Right renal cortex interstitium (tissue), 3 donors: ENCODE results near the gene RABGGTA. TPM values are rescaled to one million over a fixed set of nuclear protein-coding genes. Genes with fewer than 3 reads are reported as not detected.
"Not testable (repeated sequence)": the region's sequence is repeated elsewhere in the genome, so short reads cannot be mapped to it uniquely, and the experiment has no call there.

Source experiments
- DNase-seq, 3 donors: peaks; one replicate each; pipeline ENCODE4 v3.0.0-alpha.2; 2013; ENCODE audit warnings: low read depth in 3 of 3, low spot score in 2 of 3
- polyA plus RNA-seq, 3 donors: library from polyadenylated mRNA; unstranded; fragments of 120-200 nt; gene quantifications; one replicate each; pipeline ENCODE4 v1.2.1, GENCODE V29; 2013; ENCODE audit not compliant: insufficient read length in 3 of 3

RABGGTA gene
- polyA plus RNA-seq, 3 donors, result 18.2 to 19.0 (median 18.5) TPM

DNA sequence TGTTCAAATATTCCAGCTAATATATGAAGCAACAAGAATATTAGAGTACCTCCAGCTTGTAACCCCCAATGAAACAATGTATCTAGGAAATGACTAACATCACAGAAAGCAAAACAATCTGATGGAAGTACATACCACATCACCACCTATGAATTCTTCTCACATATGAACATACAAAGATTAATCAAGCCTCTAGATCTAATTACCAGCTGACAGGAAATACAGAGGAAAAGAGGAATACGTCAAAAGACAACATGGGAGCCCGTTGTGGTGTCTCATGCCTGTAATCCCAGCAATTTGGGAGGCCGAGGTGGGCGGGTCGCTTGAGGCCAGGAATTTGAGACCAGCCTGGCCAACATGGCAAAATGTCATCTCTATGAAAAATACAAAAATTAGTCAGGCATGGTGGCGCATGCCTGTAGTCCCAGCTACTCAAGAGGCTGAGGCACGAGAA lies 46.8 kb downstream of the RABGGTA start:
- no peak for DNase-seq

DNA sequence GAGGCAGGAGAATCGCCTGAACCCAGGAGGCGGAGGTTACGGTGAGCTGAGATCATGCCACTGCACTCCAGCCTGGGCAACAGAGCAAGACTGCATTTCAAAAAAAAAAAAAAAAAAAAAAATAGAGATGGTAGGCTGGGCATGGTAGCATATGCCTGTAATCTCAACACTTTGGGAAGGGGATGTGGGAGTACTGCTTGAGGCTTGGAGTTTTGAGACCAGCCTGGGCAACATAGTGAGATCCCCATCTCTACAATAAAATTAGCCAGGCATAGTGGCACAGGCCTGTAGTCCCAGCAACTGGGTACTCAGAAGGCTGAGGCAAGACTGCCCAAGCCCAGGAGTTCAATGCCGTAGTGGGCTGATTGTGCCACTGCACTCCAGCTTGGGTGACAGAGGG lies 48.4 kb downstream of the RABGGTA start:
- not testable (repeated sequence) for DNase-seq

DNA sequence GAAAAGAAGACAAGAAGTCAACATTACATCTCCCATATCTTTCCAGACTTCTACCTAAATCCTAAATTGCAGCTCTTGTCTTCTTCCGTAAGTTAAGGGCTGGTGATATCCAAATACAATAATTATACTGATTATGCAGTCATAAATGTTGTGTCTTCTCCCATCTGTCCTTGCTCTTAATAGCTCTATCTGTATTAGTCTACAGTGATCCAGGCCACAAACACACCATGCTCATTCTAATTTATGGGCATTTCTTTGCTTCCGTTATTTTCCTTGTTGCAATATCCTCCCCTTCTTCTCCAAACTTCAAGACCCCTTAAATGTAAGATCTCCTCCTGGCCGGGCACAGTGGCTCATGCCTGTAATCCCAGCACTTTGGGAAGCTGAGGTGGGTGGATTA lies 51.9 kb downstream of the RABGGTA start:
- DNase-seq, result no peak

DNA sequence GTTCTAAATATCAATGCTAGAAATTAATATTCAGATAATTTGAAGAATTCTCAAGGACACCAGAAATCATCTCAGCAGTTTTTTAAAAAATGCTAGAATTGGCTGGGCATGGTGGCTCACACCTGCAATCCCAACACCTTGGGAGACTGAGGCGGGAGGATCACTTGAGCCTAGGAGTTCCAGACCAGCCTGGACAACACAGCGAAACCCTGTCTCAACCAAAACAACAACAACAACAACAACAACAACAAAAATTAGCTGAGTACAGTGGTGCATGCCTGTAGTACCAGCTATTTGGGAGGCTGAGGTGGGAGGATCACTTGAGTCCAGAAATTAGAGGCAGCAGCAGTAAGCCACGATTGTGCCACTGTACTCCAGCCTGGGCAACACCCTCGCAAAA lies 52.3 kb downstream of the RABGGTA start:
- DNase-seq, result no peak

DNA sequence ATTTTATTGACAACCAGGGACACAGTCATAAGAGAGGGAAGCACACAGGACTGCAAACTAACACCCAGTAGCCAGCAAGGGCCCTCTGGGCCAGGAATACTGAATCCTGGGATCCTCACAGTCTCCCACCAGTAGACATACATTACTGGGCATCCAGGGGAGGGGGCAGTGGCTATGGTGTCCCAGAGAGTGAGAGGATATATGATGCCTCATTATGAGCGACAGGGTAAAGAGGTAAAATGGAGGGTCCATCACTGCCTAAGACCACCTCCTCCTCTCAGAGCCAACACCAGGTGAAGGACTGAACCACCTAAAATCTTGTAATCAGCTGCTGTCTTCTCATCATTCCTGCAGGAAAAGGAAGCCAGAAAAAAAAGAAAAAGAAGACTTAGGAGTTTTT lies 54.5 kb downstream of the RABGGTA start:
- DNase-seq, result not testable (repeated sequence)

DNA sequence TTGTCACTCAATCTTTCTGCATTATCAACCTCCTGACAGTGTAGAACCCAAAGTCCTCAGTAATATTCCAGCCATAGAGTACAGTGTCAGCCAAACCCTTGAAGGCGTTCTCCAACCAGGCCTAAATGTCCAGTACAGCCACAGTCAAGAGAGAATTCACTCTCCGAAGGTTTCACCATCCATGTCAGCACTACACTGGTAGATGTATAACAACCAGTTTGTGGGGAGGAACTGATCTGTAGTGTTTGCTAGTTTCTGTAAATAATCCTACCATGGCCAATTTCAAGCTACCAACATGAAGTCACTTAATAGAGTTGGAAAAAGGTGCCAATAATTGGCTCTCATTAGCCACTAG lies 55.1 kb downstream of the RABGGTA start:
- DNase-seq, result no peak

Other genes with a start within 250 kb of the RABGGTA start
- 1 to 10 TPM; 1.0 to 2.0 (median 1.4) TPM for gene CARMIL3, start 219.6 kb downstream of the RABGGTA start, polyA plus RNA-seq
- gene CPNE6, start 200.0 kb downstream of the RABGGTA start, polyA plus RNA-seq, result not detected
- 10 to 100 TPM; 25.5 to 32.6 (median 27.3) TPM for gene PCK2, start 177.3 kb downstream of the RABGGTA start, polyA plus RNA-seq
- gene DCAF11, start 156.8 kb downstream of the RABGGTA start, polyA plus RNA-seq, result 10 to 100 TPM; 75.4 to 83.3 (median 77.3) TPM
- gene NRL, start 156.6 kb downstream of the RABGGTA start, polyA plus RNA-seq, result 1 to 10 TPM; 1.8 to 3.7 (median 2.9) TPM
- under 1 TPM; 0.68 to 0.86 (median 0.79) TPM for gene FITM1, start 140.9 kb downstream of the RABGGTA start, polyA plus RNA-seq
- gene PSME1, start 135.4 kb downstream of the RABGGTA start, polyA plus RNA-seq, result 100 to 1,000 TPM; 216 to 231 (median 224) TPM
- gene EMC9, start 130.0 kb downstream of the RABGGTA start, polyA plus RNA-seq, result 10 to 100 TPM; 11.9 to 20.1 (median 15.3) TPM
- gene PSME2, start 125.0 kb downstream of the RABGGTA start, polyA plus RNA-seq, result 100 to 1,000 TPM; 165 to 179 (median 171) TPM
- gene RNF31, start 124.1 kb downstream of the RABGGTA start, polyA plus RNA-seq, result 10 to 100 TPM; 41.5 to 46.9 (median 43.4) TPM
- 10 to 100 TPM; 56.8 to 60.1 (median 57.5) TPM for gene IRF9, start 110.3 kb downstream of the RABGGTA start, polyA plus RNA-seq
- gene REC8, start 99.5 kb downstream of the RABGGTA start, polyA plus RNA-seq, result 10 to 100 TPM; 47.5 to 51.6 (median 50.0) TPM
- gene IPO4, start 82.8 kb downstream of the RABGGTA start, polyA plus RNA-seq, result 10 to 100 TPM; 31.4 to 35.6 (median 33.1) TPM
- 10 to 100 TPM; 36.9 to 40.9 (median 39.0) TPM for gene TM9SF1, start 76.2 kb downstream of the RABGGTA start, polyA plus RNA-seq
- gene TSSK4, start 65.9 kb downstream of the RABGGTA start, polyA plus RNA-seq, result 1 to 10 TPM; 3.2 to 4.1 (median 4.0) TPM
- gene CHMP4A, start 58.1 kb downstream of the RABGGTA start, polyA plus RNA-seq, result 10 to 100 TPM; 50.7 to 61.2 (median 55.7) TPM
- gene MDP1, start 55.5 kb downstream of the RABGGTA start, polyA plus RNA-seq, result 10 to 100 TPM; 10.2 to 12.9 (median 12.5) TPM
- gene NEDD8, start 39.2 kb downstream of the RABGGTA start, polyA plus RNA-seq, result 100 to 1,000 TPM; 253 to 284 (median 266) TPM
- gene GMPR2, start 38.7 kb downstream of the RABGGTA start, polyA plus RNA-seq, result 100 to 1,000 TPM; 105 to 133 (median 125) TPM
- 10 to 100 TPM; 64.3 to 71.3 (median 67.3) TPM for gene TINF2, start 29.0 kb downstream of the RABGGTA start, polyA plus RNA-seq
- gene TGM1, start 8.4 kb downstream of the RABGGTA start, polyA plus RNA-seq, result 1 to 10 TPM; 1.2 to 1.9 (median 1.2) TPM
- 10 to 100 TPM; 38.6 to 45.5 (median 42.6) TPM for gene DHRS1, start 28.2 kb upstream of the RABGGTA start, polyA plus RNA-seq
- gene NOP9, start 28.3 kb upstream of the RABGGTA start, polyA plus RNA-seq, result 10 to 100 TPM; 26.2 to 26.6 (median 26.4) TPM
- 10 to 100 TPM; 28.5 to 29.4 (median 28.9) TPM for gene CIDEB, start 36.4 kb upstream of the RABGGTA start, polyA plus RNA-seq
- 1 to 10 TPM; 1.8 to 2.2 (median 1.9) TPM for gene LTB4R2, start 38.5 kb upstream of the RABGGTA start, polyA plus RNA-seq
- 1 to 10 TPM; 2.4 to 2.9 (median 2.9) TPM for gene LTB4R, start 39.9 kb upstream of the RABGGTA start, polyA plus RNA-seq
- 10 to 100 TPM; 12.8 to 23.7 (median 17.2) TPM for gene ADCY4, start 63.5 kb upstream of the RABGGTA start, polyA plus RNA-seq
- 1 to 10 TPM; 2.3 to 3.6 (median 3.1) TPM for gene RIPK3, start 68.4 kb upstream of the RABGGTA start, polyA plus RNA-seq
- gene NFATC4, start 96.6 kb upstream of the RABGGTA start, polyA plus RNA-seq, result 10 to 100 TPM; 45.0 to 50.5 (median 49.7) TPM
- 10 to 100 TPM; 40.3 to 47.7 (median 40.4) TPM for gene NYNRIN, start 127.4 kb upstream of the RABGGTA start, polyA plus RNA-seq
- 1 to 10 TPM; 2.2 to 3.0 (median 2.6) TPM for gene CBLN3, start 158.1 kb upstream of the RABGGTA start, polyA plus RNA-seq
- 10 to 100 TPM; 41.0 to 42.4 (median 41.1) TPM for gene KHNYN, start 158.4 kb upstream of the RABGGTA start, polyA plus RNA-seq
- 10 to 100 TPM; 49.7 to 54.8 (median 51.9) TPM for gene SDR39U1, start 171.2 kb upstream of the RABGGTA start, polyA plus RNA-seq
- gene CMA1, start 236.7 kb upstream of the RABGGTA start, polyA plus RNA-seq, result under 1 TPM in 2 of 3 donors, not detected in 1; 0.26 to 0.38 TPM